ENCODE measurements around the gene ACSF2. TPM values are rescaled to one million over a fixed set of nuclear protein-coding genes. Genes with fewer than 3 reads are reported as not detected.
"Not testable (repeated sequence)": the region's sequence is repeated elsewhere in the genome, so short reads cannot be mapped to it uniquely, and the experiment has no call there.

Gene ACSF2
- polyA plus RNA-seq, 12 donors = 54.0 to 96.0 (median 63.1) TPM; not detected in 1

DNA sequence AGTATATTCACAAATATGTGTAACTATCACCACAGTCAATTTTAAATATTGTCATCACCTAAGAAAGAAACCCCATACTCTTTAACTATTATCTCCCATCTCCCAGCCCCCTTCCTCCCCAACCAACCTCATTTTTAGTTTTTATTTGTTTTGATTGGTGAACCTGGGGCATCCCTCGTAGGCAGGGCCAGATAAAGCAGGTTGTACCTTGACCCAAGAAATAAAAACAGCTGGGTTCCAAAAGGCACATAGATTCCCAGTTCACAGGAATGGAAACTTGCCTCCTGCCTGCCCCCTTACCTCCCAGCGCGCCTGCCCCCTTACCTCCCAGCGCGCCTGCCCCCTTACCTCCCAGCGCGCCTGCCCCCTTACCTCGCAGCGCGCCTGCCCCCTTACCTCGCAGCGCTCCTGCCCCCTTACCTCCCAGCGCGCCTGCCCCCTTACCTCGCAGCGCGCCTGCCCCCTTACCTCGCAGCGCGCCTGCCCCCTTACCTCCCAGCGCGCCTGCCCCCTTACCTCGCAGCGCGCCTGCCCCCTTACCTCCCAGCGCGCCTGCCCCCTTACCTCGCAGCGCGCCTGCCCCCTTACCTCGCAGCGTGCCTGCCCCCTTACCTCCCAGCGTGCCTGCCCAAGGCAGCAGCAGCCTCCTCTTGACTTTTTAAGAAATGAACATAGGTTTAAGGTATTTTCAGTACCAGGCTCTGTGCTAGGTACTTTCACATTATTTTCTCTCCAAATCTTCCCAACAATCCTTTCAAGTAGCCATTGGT lies 49.9 kb downstream of the ACSF2 start:
- DNase-seq = not testable (repeated sequence)

- no peak for DNase-seq
Observed at GRCh38 chr17:50476545-50477315, 50.7 kb downstream of the ACSF2 start.

GRCh38 chr17:50477976-50478375 lies 52.0 kb downstream of the ACSF2 start:
- no peak for DNase-seq

- DNase-seq = peak; percentile 79
Observed at GRCh38 chr17:50478391-50479381, 52.7 kb downstream of the ACSF2 start, which contains the start of gene RSAD1. Gene RSAD1, plus strand, starts transcription at chr17:50478860. Its CDS starts 25 bp downstream, at chr17:50478885.

DNA sequence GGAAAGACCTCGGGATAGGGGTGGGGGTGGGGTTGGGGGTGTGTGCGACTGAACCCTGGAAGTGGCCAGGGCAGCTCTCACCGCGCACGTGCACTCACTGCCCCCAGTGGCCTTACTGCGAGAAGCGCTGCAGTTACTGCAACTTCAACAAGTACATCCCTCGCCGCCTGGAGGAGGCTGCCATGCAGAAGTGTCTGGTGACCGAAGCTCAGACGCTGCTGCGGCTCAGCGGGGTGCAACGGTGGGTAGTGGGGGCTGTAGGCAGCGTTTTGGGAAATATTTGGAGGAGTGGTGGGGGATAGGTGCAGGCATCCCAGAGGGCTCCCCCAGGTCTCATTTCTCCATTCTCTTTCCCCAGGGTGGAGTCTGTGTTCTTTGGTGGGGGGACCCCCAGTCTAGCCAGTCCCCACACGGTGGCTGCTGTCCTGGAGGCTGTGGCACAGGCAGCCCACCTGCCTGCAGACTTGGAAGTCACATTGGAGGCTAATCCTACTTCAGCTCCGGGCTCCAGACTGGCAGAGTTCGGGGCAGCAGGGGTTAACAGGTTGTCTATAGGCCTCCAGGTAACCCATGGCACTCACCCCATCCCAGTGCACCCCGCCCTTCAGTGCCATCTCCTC lies 53.6 kb downstream of the ACSF2 start:
- DNase-seq = peak; percentile 58

DNA sequence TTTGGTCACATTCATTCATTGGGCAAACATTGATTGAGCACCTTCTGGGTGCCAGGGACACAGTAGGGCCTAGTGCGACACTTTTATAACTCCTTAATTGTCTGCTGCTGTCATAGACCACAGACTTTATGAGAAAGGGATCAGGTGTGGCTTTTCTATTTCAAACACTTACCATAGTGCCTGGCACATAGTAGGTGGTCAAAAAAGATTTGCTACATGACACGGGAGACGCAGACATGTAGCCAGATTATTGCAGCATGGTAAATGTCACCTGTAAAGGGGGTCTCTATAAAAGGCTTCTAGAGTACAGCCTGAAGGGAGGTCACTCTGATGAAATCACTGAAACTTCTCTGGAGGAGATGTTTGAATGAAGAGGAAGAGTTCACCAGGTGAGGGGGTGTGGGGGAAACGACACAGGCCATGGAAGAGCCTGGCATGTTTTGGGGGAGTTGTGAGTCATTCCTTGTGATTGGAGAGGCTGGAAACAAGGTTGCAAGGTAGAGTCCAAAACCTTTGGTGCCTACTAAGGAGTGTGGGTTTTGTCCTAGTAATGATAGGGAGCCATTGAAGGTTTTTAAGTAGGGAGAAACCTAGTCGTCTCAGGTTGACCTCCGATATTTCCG lies 54.2 kb downstream of the ACSF2 start:
- DNase-seq = no peak

GRCh38 chr17:50480854-50481490 lies 55.0 kb downstream of the ACSF2 start:
- DNase-seq = no peak

GRCh38 chr17:50481648-50482047 lies 55.6 kb downstream of the ACSF2 start:
- DNase-seq = no peak

DNA sequence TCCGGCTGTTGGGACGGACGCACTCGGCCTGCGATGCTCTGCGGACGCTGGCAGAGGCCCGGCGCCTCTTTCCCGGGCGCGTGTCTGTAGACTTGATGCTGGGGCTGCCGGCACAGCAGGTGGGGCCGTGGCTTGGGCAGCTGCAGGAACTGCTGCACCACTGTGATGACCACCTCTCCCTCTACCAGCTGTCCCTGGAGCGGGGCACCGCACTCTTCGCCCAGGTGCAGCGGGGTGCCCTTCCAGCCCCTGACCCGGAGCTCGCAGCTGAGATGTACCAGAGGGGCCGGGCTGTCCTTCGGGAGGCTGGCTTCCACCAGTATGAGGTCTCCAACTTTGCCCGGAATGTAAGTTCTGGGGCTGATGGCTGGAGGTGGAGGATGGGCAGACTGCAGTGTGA lies 56.1 kb downstream of the ACSF2 start:
- DNase-seq = no peak

DNA sequence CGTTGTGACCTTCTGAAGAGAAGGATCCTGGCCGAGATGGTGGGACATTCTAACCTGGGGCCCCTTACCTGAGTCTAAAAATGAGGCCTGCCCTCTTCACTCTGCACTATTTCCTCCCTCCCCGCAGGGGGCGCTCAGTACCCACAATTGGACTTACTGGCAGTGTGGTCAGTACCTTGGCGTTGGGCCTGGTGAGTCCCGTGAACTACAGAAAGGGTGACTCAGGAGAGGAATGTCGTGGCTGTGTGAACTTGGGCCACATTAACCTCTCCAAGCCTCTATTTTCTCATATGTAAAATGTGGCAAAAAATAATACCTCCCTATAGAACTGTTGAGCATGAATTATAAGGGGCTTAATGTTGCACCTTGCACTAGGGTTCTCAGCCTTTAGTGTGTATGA lies 56.5 kb downstream of the ACSF2 start:
- peak; percentile 84 for DNase-seq

DNA sequence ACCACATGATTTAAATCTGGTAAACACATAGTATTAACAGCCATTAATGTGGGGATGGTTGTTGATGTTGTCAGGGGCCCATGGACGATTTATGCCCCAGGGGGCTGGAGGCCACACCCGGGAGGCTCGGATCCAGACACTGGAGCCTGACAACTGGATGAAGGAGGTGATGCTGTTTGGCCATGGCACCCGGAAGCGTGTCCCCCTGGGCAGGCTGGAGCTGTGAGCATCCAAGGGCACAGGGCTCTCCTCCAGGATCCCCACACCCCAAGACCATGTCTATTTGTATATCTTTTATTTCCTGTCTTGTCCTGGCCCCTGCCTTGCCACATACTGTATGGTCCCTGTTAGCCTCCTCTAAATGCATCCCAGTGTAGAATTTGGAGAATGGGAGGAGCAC lies 57.2 kb downstream of the ACSF2 start:
- DNase-seq = no peak

DNA sequence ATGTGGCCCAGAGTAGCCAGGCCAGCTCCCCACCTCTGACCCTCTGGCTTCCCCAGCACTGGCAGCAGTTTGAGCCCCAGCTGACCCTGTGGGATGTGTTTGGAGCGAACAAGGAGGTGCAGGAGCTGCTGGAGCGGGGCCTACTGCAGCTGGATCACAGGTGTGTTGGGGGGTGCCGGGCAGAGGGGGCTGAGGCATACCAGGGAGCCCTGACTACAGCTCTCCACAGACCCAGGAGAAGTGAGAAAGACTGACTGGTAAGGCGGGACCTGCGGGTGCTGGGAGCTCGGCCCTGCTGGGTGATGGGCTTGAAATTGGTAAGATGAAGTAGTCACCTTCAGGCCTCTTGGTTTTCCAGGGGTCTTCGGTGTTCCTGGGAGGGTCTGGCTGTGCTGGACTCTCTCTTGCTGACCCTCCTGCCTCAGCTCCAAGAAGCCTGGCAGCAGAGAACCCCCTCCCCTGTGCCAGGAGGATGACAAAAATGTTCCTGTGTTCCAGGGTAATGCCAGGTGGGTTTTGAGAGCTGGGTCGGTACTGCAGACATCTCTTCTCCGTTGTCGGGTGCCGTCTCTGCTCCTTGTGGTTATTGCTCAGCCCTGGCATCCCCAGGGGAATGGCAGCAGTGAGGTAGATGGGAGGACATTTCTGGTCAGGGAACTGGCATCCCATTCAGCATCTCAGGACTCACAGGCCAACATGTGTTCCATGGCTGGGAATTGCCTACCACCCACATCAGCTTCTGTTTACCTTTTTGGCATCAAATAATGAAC lies 58.6 kb downstream of the ACSF2 start:
- DNase-seq = no peak

GRCh38 chr17:50487213-50488096 lies 61.4 kb downstream of the ACSF2 start:
- no peak for DNase-seq

GRCh38 chr17:50488880-50489279 lies 62.9 kb downstream of the ACSF2 start:
- no peak for DNase-seq

DNA sequence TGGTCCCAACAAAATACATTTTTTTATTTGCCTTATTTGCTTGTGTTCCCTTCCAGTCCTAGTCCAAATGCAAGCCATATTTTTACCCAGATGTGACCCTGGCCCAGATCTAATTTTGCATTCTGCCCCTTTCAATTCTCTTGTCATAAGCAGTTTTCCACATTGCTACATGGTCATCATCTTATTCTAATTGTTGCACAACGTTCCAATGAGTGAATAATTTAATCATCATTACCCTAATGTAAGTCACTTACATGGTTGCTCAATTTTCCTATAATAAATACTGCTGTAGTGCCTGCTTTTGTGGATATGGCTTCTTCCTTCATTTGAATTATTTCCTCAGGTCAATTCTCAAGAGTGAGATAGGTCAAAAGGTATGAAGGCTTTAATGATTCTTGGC lies 65.5 kb downstream of the ACSF2 start:
- no peak for DNase-seq

GRCh38 chr17:50492214-50492613 lies 66.2 kb downstream of the ACSF2 start:
- no peak for DNase-seq

GRCh38 chr17:50493744-50494143 lies 67.7 kb downstream of the ACSF2 start:
- DNase-seq = no peak

DNA sequence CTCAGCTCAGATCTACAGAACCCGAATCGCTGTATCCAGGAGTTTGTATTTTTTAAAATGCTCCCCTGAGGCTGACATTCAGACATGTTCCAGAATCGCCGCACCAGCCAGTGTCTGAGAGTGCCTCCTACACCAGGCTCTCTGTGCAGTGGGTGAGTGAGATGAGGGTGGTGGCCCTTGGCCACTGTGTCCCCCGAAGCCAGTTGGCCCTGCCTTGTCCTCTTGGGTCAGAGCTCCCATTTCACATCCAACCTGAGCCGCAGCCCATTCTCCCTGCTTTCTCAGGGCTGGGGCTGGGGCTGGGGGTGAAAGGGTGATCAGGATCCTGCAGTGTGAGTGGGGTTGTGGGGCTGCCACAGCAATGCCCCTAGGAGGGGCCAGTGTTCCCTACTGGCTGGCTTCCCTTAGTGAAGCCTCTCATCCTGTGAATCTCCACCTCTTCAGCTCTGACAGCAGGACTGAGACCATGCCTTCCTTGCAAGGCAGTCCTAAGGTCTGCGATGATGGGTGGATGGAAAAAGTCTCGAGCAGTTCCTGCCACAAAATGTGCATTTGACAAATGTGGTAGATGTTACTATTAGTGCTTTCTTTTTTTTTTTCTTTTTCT lies 69.3 kb downstream of the ACSF2 start:
- DNase-seq = no peak

Data from muscle of arm (tissue), 12 donors.